ENCODE data around the gene CCDC77.

DNA sequence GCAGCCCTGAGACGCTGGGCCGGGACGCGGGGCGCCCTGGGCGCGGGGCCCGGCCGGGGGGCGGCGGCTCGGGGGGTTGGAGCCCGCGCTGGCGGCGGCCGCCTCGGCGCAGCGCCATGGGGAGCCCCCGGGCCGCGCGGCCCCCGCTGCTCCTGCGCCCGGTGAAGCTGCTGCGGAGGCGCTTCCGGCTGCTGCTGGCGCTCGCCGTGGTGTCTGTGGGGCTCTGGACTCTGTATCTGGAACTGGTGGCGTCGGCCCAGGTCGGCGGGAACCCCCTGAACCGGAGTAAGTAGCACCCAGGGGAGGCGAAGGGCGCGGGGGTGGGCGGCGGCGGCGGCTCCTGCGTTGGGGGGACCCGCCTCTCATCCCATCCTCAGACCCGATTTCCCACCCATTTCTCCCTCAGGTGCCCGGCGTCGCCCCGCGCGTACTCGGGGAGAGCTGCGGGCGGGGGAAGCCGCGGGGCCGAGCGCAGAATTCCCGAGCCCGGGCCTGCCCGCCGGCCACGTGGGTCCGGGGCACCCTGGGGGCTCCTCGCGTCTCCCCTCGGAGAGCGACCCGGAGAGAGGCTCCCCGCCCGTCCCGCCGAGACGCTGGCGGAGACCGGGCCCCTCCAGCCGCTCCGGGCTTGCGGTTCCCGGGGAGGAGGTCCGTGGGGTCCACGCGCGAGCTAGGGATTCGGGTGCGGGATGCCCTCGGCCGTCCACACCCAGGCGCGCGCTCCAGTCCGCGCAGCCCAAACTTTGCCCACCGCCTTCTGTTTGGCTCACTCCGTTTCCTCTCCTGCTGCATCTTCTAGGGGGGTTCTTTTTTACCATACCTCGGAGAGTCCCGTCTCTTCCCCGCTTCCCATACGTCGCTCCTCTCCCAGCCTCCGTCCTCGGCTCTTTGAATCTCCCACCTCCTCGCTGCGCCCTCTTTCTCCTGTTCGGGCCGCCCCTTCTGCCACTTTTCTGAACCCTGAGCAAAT, 59.1 kb downstream of the CCDC77 start:
- TF ChIP-seq, protein P1, sequence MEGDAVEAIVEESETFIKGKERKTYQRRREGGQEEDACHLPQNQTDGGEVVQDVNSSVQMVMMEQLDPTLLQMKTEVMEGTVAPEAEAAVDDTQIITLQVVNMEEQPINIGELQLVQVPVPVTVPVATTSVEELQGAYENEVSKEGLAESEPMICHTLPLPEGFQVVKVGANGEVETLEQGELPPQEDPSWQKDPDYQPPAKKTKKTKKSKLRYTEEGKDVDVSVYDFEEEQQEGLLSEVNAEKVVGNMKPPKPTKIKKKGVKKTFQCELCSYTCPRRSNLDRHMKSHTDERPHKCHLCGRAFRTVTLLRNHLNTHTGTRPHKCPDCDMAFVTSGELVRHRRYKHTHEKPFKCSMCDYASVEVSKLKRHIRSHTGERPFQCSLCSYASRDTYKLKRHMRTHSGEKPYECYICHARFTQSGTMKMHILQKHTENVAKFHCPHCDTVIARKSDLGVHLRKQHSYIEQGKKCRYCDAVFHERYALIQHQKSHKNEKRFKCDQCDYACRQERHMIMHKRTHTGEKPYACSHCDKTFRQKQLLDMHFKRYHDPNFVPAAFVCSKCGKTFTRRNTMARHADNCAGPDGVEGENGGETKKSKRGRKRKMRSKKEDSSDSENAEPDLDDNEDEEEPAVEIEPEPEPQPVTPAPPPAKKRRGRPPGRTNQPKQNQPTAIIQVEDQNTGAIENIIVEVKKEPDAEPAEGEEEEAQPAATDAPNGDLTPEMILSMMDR (conservative IDR thresholded peaks at IDR 0.05 in 1 of 2, IDR thresholded peaks at IDR 0.05 in 1 of 2; ENCODE audit: extremely low read depth in 1 of 2, insufficient read depth in 1 of 2, low read depth in 1 of 2, low read length in 2 of 2) = no peak
- TF ChIP-seq EZH2 (IDR thresholded peaks at IDR 0.05; ENCODE audit: borderline replicate concordance, low read length) = no peak

All from mammary epithelial cell (primary cell).